NCI-H526 treated with DMSO at 0.1 percent for 48 hours (cell line): ENCODE measurements around the gene LIPT2.

Experiments used
- DNase-seq: peaks from one replicate; lab custom pipeline; 2025; lab: John Stamatoyannopoulos, UW

The LIPT2 gene

GRCh38 chr11:74494916-74495315 is 1.4 kb upstream of the LIPT2 start:
- no peak for DNase-seq

DNA sequence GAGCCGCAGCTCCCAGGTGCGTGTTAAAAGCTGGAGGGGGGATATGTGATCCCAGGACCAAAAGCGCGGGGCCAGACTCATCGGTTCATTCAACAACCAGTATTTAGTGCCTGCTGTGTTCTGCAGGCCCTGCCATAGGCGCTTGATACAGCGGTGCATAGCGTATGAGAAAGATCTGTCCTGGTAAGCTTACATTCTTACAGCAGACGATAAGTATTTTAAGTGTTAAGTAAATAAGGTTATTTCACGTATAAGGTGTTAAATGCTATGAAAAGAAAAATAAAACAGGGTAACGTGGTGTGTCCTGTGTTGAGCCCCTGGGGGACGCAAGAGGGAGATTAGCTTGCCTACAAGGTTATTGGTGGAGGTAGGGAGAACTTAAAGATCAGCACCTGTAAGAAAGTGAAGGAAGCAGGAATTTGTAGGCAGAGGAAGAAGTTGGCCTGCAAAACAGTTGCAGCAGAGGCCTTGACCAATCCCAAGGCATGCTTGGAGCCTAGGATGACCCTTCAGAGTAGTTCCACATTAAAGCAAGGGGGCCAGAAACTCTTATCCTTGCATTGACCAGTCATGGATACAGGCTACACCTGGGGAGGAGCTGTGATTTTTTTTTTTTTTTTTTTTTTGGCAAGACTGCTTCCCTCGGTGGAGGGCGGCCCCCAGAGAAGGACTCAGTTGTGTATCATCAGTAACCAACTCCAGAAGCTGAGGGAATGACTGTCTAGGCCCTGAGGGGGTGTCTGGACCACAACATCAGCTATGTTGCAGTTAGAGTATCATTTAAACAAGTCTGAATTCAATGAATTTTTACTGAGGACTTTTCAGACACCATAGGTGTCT is 487 bp upstream of the LIPT2 start:
- DNase-seq, result no peak

DNA sequence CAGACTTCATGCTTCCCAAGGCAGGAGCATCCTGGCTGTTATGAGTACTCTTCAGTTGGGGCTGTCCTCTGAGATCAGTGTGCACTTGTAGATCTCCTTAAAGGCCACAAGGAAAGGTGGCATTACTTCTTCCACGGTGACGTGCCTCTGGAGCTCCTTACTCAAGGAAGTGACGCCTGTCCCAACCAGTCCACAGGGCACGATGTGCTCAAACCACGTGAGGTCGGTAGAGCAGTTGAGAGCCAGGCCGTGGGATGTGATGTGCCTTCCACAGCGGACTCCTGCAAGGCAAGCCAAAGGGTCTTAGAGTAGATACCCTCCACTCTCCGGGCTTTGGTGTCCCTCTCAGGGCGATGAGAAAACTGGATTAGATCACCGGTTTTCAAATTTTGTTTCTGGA is 1.4 kb downstream of the LIPT2 start:
- no peak for DNase-seq

- no peak for DNase-seq
Measured at GRCh38 chr11:74490941-74491340, 2.6 kb downstream of the LIPT2 start.

GRCh38 chr11:74487875-74488274 is 5.6 kb downstream of the LIPT2 start:
- no peak for DNase-seq

GRCh38 chr11:74485868-74486267 is 7.7 kb downstream of the LIPT2 start:
- DNase-seq, result no peak

DNA sequence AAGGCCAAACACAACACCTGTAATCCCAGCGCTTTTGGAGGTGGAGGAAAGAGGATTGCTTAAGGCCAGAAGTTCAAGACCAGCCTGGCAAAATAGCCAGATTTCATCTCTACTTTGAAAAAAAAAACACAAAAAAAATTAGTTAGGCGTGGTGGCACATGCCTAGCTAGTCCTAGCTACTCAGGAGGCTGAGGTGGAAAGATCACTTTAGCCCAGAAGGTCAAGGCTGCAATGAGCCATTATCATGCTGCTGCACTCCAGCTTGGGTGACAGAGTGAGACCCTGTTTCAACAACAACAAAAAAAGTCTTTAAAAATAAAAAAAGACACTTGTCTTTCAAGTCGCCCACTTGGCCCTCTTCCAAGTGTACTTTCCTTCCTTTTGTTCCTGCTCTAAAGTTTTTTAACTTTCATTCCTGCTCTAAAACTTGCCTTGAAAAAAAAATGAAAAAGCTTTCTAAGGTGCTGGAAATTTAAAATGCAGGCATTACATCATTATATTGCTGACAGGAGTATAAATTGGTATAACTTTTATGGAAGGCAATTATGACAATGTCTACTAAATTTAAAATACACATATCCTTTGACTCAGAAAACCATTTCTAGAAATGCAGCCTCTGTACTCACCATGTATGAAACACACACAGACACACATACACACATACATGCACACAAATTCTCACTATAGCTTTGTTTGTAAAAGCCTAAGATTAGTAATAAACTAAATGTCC is 12.7 kb downstream of the LIPT2 start:
- no peak for DNase-seq

DNA sequence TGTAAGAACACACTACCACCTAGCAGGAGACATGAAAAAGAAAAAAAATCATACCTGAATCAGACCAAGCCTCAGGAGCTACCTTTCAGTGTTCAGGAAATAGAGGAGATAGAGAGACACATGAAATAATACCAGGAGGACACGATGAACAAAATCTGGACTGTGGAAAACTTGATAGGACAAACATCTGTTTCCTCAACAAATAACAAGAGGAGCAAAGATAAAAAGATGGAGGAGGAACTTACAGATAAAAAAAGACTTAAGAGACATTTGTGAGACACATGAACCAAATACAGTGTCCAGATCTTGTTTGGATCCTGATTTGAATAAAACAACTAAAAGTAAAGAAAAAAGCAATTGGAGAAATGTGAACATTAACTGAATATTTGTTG is 13.8 kb downstream of the LIPT2 start:
- no peak for DNase-seq

- DNase-seq, result no peak
Measured at GRCh38 chr11:74478877-74479731, 14.4 kb downstream of the LIPT2 start.

- no peak for DNase-seq
Measured at GRCh38 chr11:74476536-74476935, 17.0 kb downstream of the LIPT2 start.

GRCh38 chr11:74474316-74474715 is 19.2 kb downstream of the LIPT2 start:
- DNase-seq, result no peak

DNA sequence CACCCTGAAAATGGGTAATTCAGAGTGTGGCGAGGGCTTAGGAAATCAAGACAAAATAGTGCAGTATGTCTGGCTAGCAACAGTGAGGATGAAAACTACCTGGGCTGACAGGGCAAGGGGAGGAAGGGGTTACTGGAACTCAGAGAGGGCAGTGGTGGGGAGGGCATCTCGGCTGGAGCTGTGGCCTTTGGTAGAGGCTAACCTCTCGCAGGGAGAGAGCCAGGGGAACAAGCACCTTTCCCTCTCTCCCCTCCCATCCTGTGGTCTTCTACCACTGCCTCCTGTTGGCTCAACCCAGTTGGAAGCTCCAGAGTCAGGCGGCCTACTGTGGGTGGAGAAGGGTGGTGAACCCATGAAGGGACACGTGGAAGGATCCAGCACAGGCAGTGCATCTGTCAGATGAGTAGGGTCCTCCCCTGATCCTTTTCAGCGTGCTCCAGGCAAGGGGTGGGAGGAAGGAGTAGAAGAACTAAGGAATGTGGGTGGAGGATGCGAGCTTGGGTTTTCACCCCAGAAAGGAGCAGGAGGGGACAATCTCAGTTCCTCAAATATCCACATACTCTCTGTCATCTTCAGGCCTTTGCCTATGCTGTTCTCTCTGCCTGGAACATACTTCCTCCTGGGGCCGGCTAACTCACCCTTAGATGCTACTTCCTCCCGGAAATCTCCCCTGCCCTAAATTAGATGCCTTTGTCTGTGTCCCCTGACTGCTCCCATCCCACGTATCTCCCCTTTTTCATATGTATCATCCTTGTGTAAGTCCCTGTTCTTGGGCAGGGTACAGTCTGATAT is 19.9 kb downstream of the LIPT2 start:
- DNase-seq, result no peak

- DNase-seq, result no peak
Measured at GRCh38 chr11:74471668-74472429, 21.7 kb downstream of the LIPT2 start.

- no peak for DNase-seq
Measured at GRCh38 chr11:74471037-74471436, 22.5 kb downstream of the LIPT2 start.

- DNase-seq, result no peak
Measured at GRCh38 chr11:74470526-74470925, 23.0 kb downstream of the LIPT2 start.

- DNase-seq, result no peak
Measured at GRCh38 chr11:74468936-74469335, 24.6 kb downstream of the LIPT2 start.

DNA sequence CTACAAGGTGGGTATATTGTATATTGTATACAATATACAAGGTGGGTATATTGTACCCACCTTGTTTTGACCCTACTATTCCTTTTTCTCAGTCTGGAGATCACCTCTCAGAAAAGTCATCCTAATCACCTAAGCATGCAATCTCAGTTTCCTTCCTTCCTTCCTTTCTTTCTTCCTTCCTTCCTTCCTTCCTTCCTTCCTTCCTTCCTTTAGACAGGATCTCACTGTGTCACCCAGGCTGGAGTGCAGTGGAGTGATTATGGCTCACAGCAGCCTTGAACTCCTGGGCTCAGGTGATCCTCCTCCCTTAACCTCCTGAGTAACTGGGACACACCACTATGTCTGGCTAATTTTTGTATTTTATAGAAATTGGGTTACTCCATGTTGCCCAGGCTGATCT is 25.0 kb downstream of the LIPT2 start:
- DNase-seq, result no peak

GRCh38 chr11:74468058-74468457 is 25.5 kb downstream of the LIPT2 start:
- DNase-seq, result no peak

GRCh38 chr11:74466916-74467885 is 26.3 kb downstream of the LIPT2 start, which contains the start of gene KCNE3:
TSS of gene KCNE3 (minus strand) at chr11:74467549. CDS start at chr11:74457563, 9,986 bp downstream.
- no peak for DNase-seq

DNA sequence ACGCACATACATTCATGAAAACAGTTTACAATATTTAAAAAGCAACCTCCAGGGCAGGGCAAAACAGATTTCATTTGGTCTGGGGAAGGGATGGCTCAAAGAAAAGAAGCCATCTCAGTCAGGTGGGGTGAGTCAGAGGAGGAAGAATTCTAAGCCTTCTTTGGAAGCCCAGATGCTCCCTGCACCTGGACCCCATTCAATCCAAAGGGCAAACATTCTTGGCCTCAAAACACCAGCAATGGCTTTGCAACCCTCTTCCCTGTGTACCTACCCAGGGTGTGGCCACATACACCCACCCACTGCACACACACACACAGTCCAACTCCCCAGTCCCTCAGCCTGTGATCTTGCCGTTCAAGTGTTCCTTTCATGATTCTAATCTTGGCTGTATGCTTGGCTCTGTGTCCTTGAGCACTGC is 28.2 kb downstream of the LIPT2 start:
- DNase-seq, result no peak
